Mucosa of rectum (tissue), 2 donors: ENCODE measurements around the gene SNUPN.
"Not testable (repeated sequence)": the region's sequence is repeated elsewhere in the genome, so short reads cannot be mapped to it uniquely, and the experiment has no call there.

Experiments used
- H3K27ac ChIP-seq, 2 donors: one replicate each; pipeline ENCODE4 v1.7.0; 2013; ENCODE audit warnings: inconsistent platforms in 2 of 2, low read depth in 2 of 2, low read length in 2 of 2
- H3K27me3 ChIP-seq, 2 donors: one replicate each; pipeline ENCODE4 v1.7.0; 2013; ENCODE audit warnings: low read length in 2 of 2; ENCODE audit not compliant: control insufficient read depth in 2 of 2, insufficient read depth in 2 of 2
- H3K36me3 ChIP-seq, 2 donors: one replicate each; pipeline ENCODE4 v1.7.0; 2013; ENCODE audit warnings: low read length in 2 of 2; ENCODE audit not compliant: control insufficient read depth in 2 of 2, insufficient read depth in 2 of 2
- H3K4me1 ChIP-seq, 2 donors: one replicate each; pipeline ENCODE4 v1.7.0; 2013; ENCODE audit warnings: low read length in 2 of 2, mild to moderate bottlenecking in 1 of 2; ENCODE audit not compliant: control insufficient read depth in 2 of 2, insufficient read depth in 2 of 2
- H3K4me3 ChIP-seq, 2 donors: one replicate each; pipeline ENCODE4 v1.7.0; 2013; ENCODE audit warnings: low read length in 2 of 2
- H3K9ac ChIP-seq, 2 donors: one replicate each; pipeline ENCODE4 v1.7.0; 2013; ENCODE audit warnings: low read length in 2 of 2, low read depth in 1 of 2, mild to moderate bottlenecking in 1 of 2
- H3K9me3 ChIP-seq, 2 donors: one replicate each; pipeline ENCODE4 v1.7.0; 2013; ENCODE audit warnings: low read length in 2 of 2; ENCODE audit not compliant: control insufficient read depth in 2 of 2
- donor health status: healthy.
- donor health status: Normal muscosa, but diverticular disease.

SNUPN gene

GRCh38 chr15:75599401-75599800 lies 26.1 kb downstream of the SNUPN start:
- no peak overlapping the region for H3K4me3 ChIP-seq
- H3K9ac ChIP-seq: no peak overlapping the region
- peaks cover 22 to 36% of the 10 kb centered on the region in 2 donors for H3K36me3 ChIP-seq
- H3K27ac ChIP-seq: peak overlapping the region in 1 of 2 donors; percentile 16
- H3K4me1 ChIP-seq: no peaks in the 10 kb centered on the region
- H3K27me3 ChIP-seq: no peaks in the 10 kb centered on the region
- H3K9me3 ChIP-seq: no peaks in the 10 kb centered on the region

GRCh38 chr15:75598361-75598760 lies 27.2 kb downstream of the SNUPN start:
- H3K4me3 ChIP-seq: no peak overlapping the region
- peaks cover 22 to 38% of the 10 kb centered on the region in 2 donors for H3K36me3 ChIP-seq
- no peak overlapping the region for H3K9ac ChIP-seq
- H3K9me3 ChIP-seq: no peaks in the 10 kb centered on the region
- H3K27me3 ChIP-seq: no peaks in the 10 kb centered on the region
- H3K27ac ChIP-seq: no peak overlapping the region
- H3K4me1 ChIP-seq: no peaks in the 10 kb centered on the region

GRCh38 chr15:75597667-75598341 lies 27.7 kb downstream of the SNUPN start:
- Histone ChIP-seq H3K27me3 (no peaks in the 10 kb centered on the region), H3K4me1 (no peaks in the 10 kb centered on the region), H3K9me3 (no peaks in the 10 kb centered on the region), H3K36me3 (peaks cover 22 to 38% of the 10 kb centered on the region in 2 donors), H3K9ac (no peak overlapping the region), H3K4me3 (no peak overlapping the region), H3K27ac (no peak overlapping the region)

GRCh38 chr15:75596703-75597345 lies 28.7 kb downstream of the SNUPN start:
- H3K9me3 ChIP-seq: no peaks in the 10 kb centered on the region
- no peak overlapping the region for H3K9ac ChIP-seq
- H3K36me3 ChIP-seq: peaks cover 22 to 38% of the 10 kb centered on the region in 2 donors
- H3K4me3 ChIP-seq: no peak overlapping the region
- no peaks in the 10 kb centered on the region for H3K4me1 ChIP-seq
- no peaks in the 10 kb centered on the region for H3K27me3 ChIP-seq
- H3K27ac ChIP-seq: no peak overlapping the region

- Histone ChIP-seq H3K4me3 (no peak overlapping the region), H3K27ac (no peak overlapping the region), H3K36me3 (peaks cover 17 to 33% of the 10 kb centered on the region in 2 donors), H3K27me3 (no peaks in the 10 kb centered on the region), H3K4me1 (no peaks in the 10 kb centered on the region), H3K9me3 (no peaks in the 10 kb centered on the region), H3K9ac (no peak overlapping the region)
Observed at GRCh38 chr15:75594276-75594675, 31.2 kb downstream of the SNUPN start.

- Histone ChIP-seq H3K36me3 (peaks cover 9 to 20% of the 10 kb centered on the region in 2 donors), H3K9me3 (no peaks in the 10 kb centered on the region), H3K27ac (no peak overlapping the region), H3K4me3 (no peak overlapping the region), H3K9ac (no peak overlapping the region), H3K4me1 (no peaks in the 10 kb centered on the region), H3K27me3 (no peaks in the 10 kb centered on the region)
Observed at GRCh38 chr15:75591655-75592364, 33.7 kb downstream of the SNUPN start.

- Histone ChIP-seq H3K9me3 (no peaks in the 10 kb centered on the region), H3K27me3 (no peaks in the 10 kb centered on the region), H3K36me3 (peaks cover 0 to 10% of the 10 kb centered on the region in 2 donors), H3K27ac (no peak overlapping the region), H3K4me1 (no peaks in the 10 kb centered on the region), H3K4me3 (no peak overlapping the region), H3K9ac (no peak overlapping the region)
Observed at GRCh38 chr15:75590239-75590638, 35.3 kb downstream of the SNUPN start.

- H3K27me3 ChIP-seq: no peaks in the 10 kb centered on the region
- peaks cover 0 to 6% of the 10 kb centered on the region in 2 donors for H3K36me3 ChIP-seq
- H3K4me3 ChIP-seq: no peak overlapping the region
- H3K9ac ChIP-seq: no peak overlapping the region
- no peaks in the 10 kb centered on the region for H3K9me3 ChIP-seq
- no peak overlapping the region for H3K27ac ChIP-seq
- no peaks in the 10 kb centered on the region for H3K4me1 ChIP-seq
Observed at GRCh38 chr15:75589071-75589470, 36.5 kb downstream of the SNUPN start.

GRCh38 chr15:75586422-75586821 lies 39.1 kb downstream of the SNUPN start:
- not testable (repeated sequence) for H3K27ac ChIP-seq, H3K4me1 ChIP-seq, H3K9ac ChIP-seq, H3K9me3 ChIP-seq, H3K4me3 ChIP-seq, H3K27me3 ChIP-seq, H3K36me3 ChIP-seq

GRCh38 chr15:75584121-75584520 lies 41.4 kb downstream of the SNUPN start:
- no peak overlapping the region for H3K9ac ChIP-seq
- H3K9me3 ChIP-seq: no peaks in the 10 kb centered on the region
- no peaks in the 10 kb centered on the region for H3K27me3 ChIP-seq
- no peaks in the 10 kb centered on the region for H3K36me3 ChIP-seq
- H3K4me1 ChIP-seq: peaks cover 0 to 4% of the 10 kb centered on the region in 2 donors
- no peak overlapping the region for H3K27ac ChIP-seq
- no peak overlapping the region for H3K4me3 ChIP-seq
